DMS53 (cell line): ENCODE measurements around the gene ZNF764.
"Not testable (repeated sequence)": the region's sequence is repeated elsewhere in the genome, so short reads cannot be mapped to it uniquely, and the experiment has no call there.

Experiments used
- DNase-seq: peaks from one replicate; lab custom pipeline; 2025; lab: John Stamatoyannopoulos, UW

Gene ZNF764

DNA sequence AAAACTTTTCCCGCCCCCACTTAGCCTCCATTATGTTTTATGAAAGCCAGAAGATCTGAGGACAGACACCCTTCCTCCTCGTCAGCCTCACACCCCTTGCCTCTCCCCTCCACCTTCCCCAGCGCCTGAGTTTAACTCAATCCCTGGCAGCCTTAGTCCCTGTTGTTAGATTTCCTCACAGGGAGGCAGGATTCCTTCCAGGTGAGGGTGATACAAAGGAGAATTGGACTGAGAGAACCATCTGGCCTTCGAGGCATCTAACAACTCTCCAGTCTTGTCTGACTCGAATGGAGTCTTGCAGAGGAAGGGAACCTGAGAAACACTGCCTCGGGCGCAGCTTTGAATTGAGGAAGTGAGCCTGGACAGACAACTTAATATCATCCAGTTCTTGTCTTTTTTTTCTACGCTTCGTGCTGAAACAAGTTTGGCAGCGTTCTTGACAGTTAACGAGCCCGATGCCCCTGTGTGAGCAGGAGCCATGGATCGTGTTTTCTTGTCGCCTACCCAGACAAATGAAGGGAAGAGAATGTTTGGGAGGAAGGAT lies 30.5 kb downstream of the ZNF764 start:
- DNase-seq: peak; percentile 78

DNA sequence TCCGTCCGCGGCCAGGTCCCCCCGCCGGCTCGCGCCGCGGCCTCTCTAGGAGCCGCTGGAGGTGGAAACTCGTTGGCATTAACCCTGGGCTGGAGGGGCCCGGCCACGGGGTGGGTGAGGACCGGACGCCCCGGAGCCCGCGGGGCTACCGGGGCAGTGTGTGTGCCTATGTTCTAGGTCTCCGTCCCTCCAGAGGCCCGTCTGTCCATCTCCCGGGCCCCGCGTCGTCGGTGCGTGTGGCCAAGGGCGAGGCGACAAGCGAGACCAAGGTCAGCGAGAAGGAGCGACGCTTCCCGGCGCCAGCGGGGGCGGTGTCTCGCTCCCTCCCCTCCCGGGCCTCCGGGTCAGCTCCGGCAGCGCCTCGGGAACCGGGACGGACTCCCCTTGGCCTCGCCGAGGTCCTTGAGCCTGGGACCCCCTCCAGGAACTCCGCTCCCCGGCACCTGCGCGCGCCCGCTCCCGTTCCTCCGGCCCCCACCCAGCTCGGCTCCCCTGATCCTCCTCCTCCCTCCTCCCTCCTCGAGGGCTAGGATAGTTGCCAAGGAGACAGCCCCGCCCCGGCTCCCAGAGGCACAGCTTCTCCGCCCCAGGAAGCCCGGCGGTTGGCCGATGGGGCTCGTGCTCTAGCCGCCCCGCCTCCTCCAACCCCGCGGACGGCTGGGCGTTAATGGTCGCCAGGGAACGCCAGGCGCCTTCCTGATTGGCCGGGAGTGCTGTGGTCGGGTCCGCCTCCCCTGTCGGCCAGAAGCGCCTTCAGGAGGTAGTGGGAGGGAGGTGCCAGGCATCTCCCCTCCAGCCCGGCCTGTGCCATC lies 31.1 kb downstream of the ZNF764 start:
- DNase-seq: peak; percentile 100

DNA sequence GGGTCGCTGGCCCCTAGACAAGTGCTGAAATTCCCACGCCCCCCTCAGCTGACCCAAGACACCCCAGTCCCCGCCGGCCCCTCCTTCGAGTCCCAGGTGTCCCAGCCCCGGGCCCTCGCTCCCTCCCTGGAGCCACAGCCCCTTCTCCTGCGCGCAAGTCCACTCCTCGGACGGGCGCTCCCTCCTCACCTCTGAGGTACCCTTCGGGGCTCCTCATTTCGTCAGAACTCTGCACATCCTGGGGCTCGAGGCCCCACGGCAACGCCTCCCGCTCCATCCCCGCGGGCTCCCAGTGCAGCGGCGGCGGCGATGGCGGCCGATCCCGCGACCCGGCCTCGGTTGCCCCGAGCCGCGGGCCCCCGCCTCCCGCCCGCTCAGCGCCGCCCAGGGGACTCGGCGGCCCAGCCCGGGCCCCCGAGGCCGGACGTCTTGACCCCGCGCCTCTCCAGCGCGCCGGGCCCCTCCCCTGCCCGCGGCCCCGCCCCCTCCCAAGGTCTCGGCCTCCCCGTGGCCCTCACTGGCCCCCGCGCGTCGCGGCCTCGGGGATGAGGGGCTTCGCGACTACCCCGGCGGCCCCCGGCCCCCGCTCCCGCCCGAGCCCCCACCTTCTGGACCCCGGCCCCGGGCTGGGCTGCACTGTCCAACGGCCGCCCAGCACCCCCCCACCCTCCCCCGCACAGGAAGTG lies 31.9 kb downstream of the ZNF764 start, which contains the start of gene ZNF768:
Gene ZNF768, minus strand, starts transcription at position 430 of the 686 bp plus-strand sequence. Its CDS starts 153 bp downstream, at position 277.
- peak; percentile 84 for DNase-seq

DNA sequence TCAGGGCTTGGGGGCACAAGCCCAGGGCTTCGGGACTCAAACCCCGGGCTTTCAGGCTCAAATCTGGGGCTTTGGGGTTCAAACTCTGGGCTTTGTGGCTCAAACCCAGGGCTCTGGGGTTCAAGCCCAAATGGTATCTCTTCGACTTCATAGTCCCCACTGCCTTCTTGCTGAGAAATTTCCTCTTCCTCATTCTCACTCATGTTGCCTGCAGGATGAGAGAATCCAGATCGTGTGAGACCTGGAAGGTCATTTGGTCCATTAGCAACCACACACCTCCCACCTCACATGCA lies 32.4 kb downstream of the ZNF764 start:
- no peak for DNase-seq

DNA sequence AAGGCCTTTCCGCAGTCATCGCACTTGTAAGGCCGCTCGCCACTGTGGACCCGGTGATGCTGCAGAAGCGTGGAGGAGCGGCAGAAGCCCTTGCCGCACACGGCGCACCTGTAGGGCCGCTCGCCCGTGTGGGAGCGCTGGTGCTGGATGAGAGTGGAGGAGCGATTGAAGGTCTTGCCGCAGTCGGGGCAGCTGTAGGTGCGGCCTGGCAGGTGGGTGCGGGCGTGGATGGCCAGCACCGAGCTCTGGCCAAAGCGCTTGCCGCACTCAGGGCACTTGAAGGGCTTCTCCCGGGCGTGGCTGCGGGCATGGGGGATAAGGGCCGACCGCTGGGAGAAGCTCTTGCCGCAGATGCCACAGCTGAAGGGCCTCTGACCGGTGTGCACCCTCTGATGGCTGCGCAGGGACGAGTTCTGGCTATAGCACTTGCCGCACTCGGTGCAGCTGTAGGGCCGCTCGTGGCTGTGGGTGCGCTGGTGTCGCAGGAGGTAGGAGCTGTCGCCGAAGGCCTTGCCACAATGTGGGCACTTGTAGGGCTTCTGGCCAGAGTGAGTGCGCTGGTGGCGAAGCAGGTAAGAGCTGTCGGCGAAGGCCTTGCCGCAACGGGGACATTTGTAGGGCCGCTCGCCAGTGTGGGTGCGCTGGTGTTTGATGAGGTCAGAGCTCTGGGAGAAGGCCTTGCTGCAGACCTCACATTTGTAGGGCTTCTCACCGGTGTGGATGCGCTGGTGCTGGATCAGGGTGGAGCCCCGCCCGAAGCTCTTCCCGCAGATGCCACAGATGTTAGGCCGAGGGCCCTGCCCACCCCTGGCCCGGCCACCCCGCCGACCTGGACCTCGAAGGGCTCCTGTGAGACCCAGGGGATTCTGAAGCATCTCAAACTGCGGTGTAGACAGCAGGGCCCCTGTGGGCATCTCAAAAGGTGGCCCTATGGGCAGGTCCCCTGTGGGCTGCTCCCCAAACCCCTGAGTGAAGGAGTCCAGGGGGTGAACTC lies 33.3 kb downstream of the ZNF764 start:
- DNase-seq: no peak

DNA sequence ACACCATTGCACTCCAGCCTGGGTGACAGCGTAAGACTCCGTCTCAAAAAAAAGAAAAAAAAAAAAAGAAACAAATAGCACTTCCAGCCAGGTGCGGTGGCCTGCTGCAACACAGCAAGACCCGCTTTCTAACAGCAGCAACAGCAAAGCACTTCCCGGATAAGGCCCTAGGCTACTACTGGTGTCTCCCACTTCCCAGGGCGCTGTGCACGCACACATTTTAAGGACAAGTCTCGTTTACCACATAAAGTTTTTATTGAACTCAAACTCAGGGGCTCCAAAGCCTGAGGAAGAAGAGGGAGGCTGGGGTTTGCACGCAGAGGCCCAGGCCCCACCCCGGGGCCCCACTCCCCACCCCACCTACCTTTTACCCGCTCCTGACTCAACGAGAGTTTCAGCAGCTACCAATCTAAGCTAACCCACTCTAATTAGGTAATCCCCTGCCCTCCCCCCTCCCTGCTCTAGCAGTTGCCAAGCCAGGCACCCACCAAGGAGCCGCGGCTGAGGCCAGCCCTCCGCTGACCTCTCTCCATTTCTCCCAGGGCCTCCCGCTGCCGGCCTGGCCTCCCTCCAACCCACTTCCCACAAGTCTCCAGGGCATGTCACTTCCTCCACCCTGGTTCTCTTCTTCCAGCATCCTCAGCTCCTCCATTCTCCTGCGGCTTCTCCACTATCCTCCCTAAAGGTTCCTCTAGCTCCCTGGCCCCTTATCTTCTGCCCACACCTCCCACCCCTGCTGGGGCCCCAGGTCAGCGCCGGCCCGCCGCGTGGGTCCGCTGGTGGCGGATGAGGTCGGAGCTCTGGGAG lies 34.2 kb downstream of the ZNF764 start:
- no peak for DNase-seq

DNA sequence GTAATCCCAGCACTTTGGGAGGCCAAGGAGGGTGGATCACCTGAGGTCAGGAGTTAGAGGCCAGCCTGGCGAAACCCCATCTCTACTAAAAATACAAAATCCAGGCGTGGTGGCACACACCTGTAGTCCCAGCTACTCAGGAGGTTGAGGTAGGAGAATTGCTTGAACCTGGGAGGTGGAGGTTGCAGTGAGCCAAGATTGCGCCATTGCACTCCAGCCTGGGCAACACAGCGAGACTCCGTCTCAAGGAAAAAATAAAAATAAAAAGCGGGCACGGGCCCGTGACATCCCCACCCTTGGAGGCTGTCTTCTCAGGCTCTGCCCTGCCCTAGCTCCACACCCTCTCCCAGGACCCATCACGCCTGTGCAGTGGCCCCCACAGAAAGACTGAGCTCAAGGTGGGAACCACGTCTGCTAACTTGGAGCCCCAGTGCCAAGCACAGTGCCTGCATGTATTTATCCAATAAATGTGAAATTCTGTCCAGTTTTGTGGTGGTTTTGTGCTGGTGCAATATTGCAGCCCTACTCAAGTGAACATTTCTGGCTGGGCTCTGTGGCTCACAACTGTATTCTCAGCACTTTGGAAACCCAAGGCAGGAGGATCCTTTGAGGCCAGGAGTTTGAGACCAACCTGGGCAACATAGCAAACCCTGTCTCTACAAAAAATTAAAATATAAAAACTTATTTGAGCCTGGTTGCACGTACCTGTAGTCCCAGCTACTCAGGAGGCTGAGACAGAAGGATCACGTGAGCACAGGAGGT lies 35.3 kb downstream of the ZNF764 start:
- not testable (repeated sequence) for DNase-seq

DNA sequence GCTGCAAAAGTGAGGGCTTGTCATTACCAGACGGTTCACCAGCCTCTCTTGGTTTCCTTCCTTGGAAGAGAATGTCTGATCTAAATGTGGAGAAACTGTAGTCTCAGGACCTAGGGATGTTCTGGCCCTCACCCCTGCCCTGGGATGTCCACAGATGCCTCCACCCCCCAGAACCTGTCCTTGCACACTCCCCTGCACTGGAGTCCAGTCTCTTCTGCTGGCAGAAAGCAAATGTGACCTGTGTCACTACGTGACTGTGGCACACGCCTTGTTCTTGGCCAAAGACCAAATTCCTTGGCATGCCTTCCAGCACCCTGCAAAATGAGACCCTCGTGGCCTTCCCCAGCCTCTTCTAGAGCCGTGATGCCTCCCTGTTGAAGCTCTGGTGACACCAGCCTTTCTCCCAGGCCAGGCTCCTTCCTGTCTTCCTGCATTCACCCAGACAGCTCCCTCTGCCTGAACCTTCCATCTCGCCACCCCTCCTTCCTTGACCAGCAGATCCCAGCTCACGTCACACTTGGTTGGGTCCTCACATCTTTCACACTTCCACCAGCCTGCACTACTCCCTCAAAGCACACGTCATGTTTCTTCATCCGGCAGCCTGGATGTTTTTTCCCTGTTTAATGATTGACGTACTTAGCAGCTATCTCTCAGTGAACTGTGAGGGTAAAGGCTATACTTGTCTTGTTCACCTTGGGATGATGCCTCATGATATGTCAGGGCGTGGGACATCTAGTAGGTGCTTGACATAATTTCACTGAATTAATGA lies 36.1 kb downstream of the ZNF764 start:
- peak; percentile 82 for DNase-seq

DNA sequence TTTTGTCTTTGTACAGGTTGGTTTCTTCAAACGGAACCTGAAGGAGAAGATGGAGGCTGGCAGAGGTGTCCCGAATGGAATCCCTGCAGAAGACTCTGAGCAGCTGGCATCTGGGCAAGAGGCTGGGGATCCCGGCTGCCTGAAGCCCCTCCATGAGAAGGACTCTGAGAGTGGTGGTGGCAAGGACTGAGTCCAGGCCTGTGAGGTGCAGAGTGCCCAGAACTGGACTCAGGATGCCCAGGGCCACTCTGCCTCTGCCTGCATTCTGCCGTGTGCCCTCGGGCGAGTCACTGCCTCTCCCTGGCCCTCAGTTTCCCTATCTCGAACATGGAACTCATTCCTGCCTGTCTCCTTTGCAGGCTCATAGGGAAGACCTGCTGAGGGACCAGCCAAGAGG lies 36.7 kb downstream of the ZNF764 start:
- no peak for DNase-seq

DNA sequence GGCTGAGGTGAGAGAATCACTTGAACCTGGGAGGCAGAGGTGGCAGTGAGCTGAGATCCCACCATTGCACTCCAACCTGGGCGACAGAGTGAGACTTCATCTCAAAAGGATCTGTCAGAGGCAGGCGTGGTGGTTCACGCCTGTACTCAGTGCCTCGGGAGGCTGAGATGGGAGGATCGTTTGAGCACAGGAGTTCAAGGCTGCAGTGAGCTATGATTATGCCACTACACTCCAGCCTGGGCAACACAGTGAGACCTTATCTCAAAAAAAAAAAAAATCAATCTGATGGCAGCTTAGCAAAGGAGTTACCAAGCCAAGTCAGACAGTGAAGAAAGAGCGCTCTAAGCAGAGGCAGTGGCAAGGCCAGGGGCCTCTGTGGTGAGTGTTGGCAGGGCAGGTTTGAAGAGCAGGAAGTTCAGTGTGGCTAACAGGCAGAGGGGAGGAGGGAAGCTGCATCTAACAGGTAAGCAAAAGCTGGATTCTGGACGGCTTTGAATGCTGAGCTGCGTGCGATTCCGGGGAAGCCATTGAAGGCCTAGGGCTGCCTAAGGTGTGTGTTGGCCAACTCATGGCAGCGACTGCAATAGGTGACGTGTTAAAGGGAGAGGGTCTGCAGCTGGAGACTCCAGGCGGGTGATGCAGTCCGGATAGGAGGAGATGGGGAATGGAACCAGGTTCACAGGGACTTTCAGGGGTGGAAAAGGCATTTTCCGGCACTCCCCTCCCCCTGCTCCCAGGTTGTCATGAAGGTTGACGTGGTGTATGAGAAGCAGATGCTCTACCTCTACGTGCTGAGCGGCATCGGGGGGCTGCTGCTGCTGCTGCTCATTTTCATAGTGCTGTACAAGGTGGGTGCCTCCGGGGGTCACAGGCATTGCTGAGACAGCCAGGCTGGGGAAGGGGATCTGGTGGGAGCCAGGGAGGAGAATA lies 38.8 kb downstream of the ZNF764 start:
- DNase-seq: peak; percentile 17

DNA sequence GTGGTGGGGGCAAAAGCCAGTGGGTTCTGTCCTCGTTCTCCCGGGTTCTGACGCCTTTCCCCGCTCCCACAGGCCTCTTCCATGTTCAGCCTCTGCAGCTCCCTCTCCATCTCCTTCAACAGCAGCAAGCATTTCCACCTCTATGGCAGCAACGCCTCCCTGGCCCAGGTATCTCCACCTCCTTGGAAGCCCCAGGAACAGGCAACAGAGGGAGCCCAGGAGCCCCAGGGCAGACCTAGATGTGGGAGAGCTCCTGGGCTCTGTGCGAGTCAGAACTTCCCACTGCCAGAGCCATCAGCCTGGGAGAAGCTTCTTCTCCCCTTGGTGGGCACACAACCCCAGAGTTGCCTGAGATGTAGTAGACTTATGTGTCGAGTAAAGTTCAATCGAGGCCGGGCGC lies 39.6 kb downstream of the ZNF764 start:
- DNase-seq: no peak

DNA sequence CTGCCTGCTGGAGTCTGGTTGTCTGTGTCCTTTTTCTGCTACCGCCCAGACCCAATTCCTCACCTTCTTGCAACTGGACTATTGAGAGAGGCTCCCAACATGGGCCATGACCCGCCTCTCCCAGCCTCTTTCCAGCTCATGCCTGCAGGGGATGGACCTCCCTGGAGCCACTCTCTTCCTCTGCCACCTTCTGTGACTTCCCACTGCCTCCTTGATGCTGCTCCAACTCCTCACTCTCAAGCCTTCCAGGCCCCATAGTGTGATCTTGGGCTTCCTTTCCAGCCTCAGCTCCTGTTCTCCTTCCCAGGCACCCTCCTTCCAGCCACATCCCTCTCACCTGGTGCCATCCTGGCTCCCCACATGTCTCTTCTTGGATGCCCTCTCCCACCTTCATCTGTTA lies 42.9 kb downstream of the ZNF764 start:
- DNase-seq: no peak

DNA sequence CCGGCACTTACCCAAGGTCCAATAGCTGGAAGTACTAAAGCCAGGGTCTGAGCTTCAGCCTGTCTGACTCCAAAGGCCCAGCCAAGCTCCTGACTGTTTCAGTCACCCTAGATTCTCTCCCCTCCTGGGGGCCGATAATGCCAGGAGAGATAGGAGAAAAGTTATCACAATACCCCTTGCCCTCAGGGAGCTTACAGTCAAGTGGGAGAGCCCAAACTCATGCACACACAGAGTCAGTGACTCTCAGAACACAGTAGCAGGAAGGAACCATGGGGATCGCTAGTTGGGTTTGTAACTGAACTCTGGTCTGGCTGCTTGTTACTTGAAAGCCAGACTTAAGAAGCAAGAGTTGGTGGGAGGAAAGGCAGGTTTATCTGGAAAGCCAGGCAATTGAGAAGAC lies 46.7 kb downstream of the ZNF764 start:
- no peak for DNase-seq

DNA sequence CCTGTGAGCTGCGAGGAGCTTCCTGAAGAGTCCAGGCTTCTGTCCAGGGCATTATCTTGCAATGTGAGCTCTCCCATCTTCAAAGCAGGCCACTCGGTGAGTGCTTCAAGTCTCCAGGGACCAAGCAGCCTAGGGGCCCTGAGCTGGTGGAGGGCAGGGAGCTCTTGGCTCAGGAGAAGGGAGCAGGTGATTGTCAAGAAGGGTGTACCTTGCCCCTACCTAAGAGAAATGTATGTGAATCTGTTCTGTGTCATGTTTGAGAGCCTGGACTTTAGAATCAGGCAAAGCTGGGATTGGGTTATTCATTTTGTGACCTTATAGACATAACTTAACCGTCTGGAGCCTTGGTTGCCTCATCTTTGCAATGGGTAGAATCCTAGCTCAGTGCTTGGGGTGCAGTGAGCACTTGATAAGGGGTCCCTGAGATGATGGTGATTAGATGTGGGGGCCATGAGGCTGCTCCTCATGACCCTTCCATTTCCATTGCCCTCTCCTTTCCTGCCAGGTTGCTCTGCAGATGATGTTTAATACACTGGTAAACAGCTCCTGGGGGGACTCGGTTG lies 47.7 kb downstream of the ZNF764 start:
- no peak for DNase-seq

DNA sequence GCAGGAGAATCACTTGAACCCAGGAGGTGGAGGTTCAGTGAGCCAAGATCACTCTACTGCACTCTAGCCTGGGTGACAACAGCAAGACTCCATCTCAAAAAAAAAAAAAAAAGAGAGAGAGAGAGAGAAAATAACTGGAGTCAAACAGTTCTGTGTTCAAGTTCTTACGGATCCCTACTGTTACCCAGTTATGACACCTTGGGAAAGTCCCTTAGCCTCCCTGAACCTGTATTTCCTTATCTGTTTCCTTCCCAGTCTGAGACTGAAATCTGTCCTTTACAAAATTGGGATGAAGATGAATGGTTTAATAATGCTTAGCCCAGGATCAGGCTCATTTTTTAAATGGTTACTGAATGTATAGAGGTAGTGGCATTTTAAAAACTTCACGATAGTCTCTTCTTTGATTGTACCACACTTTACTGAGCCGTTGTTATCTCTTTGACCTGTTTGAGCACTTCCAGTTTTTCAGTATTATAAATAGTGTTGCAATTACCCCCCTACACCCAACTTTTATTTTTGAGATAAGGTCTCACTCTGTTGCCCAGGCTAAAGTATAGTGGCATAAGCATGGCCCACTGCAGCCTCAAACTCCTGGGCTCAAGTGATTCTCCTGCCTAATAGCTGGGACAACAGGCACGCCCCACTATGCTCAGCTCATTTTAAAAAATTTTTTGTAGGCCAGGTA lies 49.0 kb downstream of the ZNF764 start:
- DNase-seq: no peak
